ENCODE data around the gene PAMR1. TPM values are rescaled to one million over a fixed set of nuclear protein-coding genes. Genes with fewer than 3 reads are reported as not detected.

The PAMR1 gene
- total RNA-seq, 1 experiment from 2014 or later = not detected

DNA sequence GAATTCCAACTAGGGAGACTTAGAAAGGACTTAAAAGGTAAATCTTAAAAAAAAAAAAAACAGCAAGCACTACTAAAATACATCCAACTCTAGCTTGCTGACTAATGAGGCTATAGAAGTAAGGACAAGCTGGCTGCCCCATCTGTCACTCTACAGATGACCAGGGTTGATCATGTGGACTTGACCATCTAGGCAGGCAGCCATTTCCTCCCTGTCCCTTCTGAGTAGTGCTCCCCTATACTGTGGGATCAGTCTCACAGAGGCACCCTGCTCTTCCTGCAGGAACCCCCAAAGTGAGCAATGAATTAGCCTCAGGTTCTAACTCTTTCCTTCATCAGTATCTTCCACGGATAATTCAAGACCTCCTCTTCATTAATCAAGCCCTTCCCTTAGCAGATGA lies 118.4 kb downstream of the PAMR1 start:
- Mint-ChIP-seq H3K4me3 (ENCODE audit: low read depth, unreplicated experiment) (no peak overlapping the region), H3K9me3 (ENCODE audit: low read depth, unreplicated experiment) (no peaks in the 10 kb centered on the region), H3K27ac (ENCODE audit: unreplicated experiment) (no peak overlapping the region), H3K36me3 (ENCODE audit: insufficient read depth, unreplicated experiment) (no peaks in the 10 kb centered on the region), H3K4me1 (ENCODE audit: low read depth, unreplicated experiment) (peaks cover 8% of the 10 kb centered on the region), H3K27me3 (ENCODE audit: unreplicated experiment) (no peaks in the 10 kb centered on the region)
- intact Hi-C loops (cut with micrococcal nuclease; ENCODE audit: unreplicated experiment) = loop anchor here (10.0 kb wide), 1 partner anchor 322 kb away; no protein-coding TSS in a partner anchor
- no TSS peak for BruUV-seq (replicated peaks)
- CTCF ChIA-PET = no interaction called here
- DNase-seq = no peak
- TF ChIP-seq, protein P1, sequence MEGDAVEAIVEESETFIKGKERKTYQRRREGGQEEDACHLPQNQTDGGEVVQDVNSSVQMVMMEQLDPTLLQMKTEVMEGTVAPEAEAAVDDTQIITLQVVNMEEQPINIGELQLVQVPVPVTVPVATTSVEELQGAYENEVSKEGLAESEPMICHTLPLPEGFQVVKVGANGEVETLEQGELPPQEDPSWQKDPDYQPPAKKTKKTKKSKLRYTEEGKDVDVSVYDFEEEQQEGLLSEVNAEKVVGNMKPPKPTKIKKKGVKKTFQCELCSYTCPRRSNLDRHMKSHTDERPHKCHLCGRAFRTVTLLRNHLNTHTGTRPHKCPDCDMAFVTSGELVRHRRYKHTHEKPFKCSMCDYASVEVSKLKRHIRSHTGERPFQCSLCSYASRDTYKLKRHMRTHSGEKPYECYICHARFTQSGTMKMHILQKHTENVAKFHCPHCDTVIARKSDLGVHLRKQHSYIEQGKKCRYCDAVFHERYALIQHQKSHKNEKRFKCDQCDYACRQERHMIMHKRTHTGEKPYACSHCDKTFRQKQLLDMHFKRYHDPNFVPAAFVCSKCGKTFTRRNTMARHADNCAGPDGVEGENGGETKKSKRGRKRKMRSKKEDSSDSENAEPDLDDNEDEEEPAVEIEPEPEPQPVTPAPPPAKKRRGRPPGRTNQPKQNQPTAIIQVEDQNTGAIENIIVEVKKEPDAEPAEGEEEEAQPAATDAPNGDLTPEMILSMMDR (IDR thresholded peaks at IDR 0.05; ENCODE audit: unreplicated experiment) = no peak

DNA sequence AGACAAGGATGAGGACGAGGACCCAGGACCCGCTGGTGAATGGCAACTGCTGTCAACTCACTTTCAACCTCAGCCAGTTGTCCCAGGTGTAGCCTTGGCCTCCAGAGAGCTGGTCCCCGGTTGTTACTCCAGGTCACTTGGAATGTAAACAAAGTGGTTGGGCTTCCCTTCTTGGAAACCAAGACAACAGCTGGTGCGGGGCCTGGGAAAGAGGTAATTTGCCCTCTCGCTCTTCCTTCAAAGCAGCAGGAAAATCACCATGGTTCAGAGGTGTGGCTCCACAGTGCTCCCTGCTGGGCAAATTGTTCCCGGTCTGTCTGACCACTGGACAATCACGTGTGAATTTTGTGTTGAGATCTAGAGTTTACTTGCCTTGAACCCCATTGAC lies 121.0 kb downstream of the PAMR1 start:
- peaks cover 8% of the 10 kb centered on the region for H3K4me1 Mint-ChIP-seq (ENCODE audit: low read depth, unreplicated experiment)
- no peak overlapping the region for H3K27ac Mint-ChIP-seq (ENCODE audit: unreplicated experiment)
- intact Hi-C loops (cut with micrococcal nuclease; ENCODE audit: unreplicated experiment) = loop anchor here (10.0 kb wide), 1 partner anchor 320 kb away; no protein-coding TSS in a partner anchor
- DNase-seq = peak; percentile 74
- TF ChIP-seq, protein P1 (IDR thresholded peaks at IDR 0.05; ENCODE audit: unreplicated experiment) = peak; percentile 59
- H3K36me3 Mint-ChIP-seq (ENCODE audit: insufficient read depth, unreplicated experiment) = no peaks in the 10 kb centered on the region
- peaks cover 4% of the 10 kb centered on the region for H3K27me3 Mint-ChIP-seq (ENCODE audit: unreplicated experiment)
- no TSS peak for BruUV-seq (replicated peaks)
- no peaks in the 10 kb centered on the region for H3K9me3 Mint-ChIP-seq (ENCODE audit: low read depth, unreplicated experiment)
- peak overlapping the region; percentile 48 for H3K4me3 Mint-ChIP-seq (ENCODE audit: low read depth, unreplicated experiment)
- CTCF ChIA-PET = no interaction called here

DNA sequence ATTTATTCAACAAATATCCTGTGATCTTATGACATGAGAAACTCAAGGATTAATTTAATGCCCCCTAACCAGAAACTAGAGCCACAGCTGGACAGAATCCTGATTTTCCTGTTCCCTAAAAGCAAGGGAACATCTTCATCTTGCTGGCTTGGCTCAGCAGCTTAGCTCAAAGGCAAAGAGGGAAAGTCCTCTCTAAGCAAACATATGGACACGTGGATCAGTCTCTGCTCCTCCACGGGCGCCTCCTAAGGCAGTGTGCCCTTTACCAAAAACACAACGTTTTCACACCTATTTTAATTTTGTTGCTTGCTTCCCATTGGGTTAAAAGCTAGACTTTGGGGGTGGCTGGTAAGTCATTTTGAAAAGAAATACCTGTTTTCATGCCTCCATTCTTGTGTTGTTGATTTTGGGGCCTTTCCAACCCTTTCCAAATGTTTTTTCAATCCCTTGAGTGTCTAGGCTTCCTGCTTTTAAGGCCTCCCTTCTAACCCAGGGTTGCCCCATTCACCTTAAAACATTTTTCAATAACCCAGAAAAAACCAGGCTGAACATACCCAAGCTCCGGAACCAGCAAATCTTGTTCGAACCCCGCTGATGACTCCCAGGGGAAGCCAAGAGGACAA lies 121.5 kb downstream of the PAMR1 start:
- intact Hi-C loops (cut with micrococcal nuclease; ENCODE audit: unreplicated experiment) = loop anchor here (10.0 kb wide), 1 partner anchor 319 kb away; no protein-coding TSS in a partner anchor
- TF ChIP-seq, protein P1 (IDR thresholded peaks at IDR 0.05; ENCODE audit: unreplicated experiment) = no peak
- H3K27ac Mint-ChIP-seq (ENCODE audit: unreplicated experiment) = no peak overlapping the region
- H3K4me1 Mint-ChIP-seq (ENCODE audit: low read depth, unreplicated experiment) = peaks cover 8% of the 10 kb centered on the region
- CTCF ChIA-PET = interaction anchor here (0.7 kb wide), 1 partner anchor 409 kb away, joined by 5 read pairs; no protein-coding TSS in a partner anchor
- no peaks in the 10 kb centered on the region for H3K36me3 Mint-ChIP-seq (ENCODE audit: insufficient read depth, unreplicated experiment)
- DNase-seq = no peak
- H3K27me3 Mint-ChIP-seq (ENCODE audit: unreplicated experiment) = peaks cover 9% of the 10 kb centered on the region
- no peaks in the 10 kb centered on the region for H3K9me3 Mint-ChIP-seq (ENCODE audit: low read depth, unreplicated experiment)
- BruUV-seq (replicated peaks) = no TSS peak
- H3K4me3 Mint-ChIP-seq (ENCODE audit: low read depth, unreplicated experiment) = no peak overlapping the region

DNA sequence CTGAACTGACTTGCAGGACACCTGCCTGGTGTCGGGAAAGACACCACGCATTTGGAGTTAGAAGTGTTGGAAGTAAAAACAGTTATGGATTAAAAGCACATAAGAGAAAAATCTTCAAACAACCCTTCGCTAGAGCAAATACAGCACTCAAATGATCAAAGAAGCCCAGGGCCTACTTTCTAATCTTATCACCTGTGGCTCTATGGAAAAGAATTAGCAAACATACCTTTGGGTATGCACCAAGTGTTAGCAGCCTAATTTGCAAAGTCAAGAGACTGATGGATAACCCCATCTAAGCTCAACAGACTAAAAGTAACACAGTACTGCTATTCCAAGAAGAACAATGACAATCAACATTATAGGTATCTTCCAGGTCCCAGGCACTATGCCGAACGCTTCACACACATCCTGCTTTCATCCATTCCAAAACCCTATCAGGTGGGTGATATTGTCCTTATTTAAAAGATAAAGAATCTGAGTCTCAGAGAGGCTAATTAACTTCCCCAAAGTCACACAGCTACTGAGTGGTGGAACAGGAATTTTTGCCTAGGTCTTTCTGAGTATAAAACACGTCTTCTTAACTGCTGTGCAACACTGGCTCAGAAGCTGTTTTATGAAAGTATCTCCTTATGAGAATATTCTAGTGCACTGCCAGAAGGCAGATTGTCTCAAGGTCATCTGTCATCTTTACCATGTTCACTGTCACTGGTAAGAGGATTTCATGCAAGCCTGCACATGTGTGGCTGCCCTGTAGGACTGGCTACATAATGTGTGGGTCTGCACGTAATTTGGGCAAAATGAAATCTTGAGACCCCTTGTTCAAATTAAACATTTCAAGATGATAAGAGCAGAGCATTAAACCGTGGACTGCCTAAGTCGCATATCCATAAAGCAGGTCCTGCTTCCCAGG lies 122.4 kb downstream of the PAMR1 start:
- H3K9me3 Mint-ChIP-seq (ENCODE audit: low read depth, unreplicated experiment) = no peaks in the 10 kb centered on the region
- H3K27ac Mint-ChIP-seq (ENCODE audit: unreplicated experiment) = no peak overlapping the region
- BruUV-seq (replicated peaks) = no TSS peak
- CTCF ChIA-PET = interaction anchor here (0.7 kb wide), 1 partner anchor 409 kb away, joined by 5 read pairs; no protein-coding TSS in a partner anchor
- DNase-seq = no peak
- TF ChIP-seq, protein P1 (IDR thresholded peaks at IDR 0.05; ENCODE audit: unreplicated experiment) = no peak
- intact Hi-C loops (cut with micrococcal nuclease; ENCODE audit: unreplicated experiment) = loop anchor here (10.0 kb wide), 1 partner anchor 318 kb away; no protein-coding TSS in a partner anchor
- H3K36me3 Mint-ChIP-seq (ENCODE audit: insufficient read depth, unreplicated experiment) = no peaks in the 10 kb centered on the region
- H3K4me3 Mint-ChIP-seq (ENCODE audit: low read depth, unreplicated experiment) = no peak overlapping the region
- peaks cover 12% of the 10 kb centered on the region for H3K27me3 Mint-ChIP-seq (ENCODE audit: unreplicated experiment)
- peaks cover 8% of the 10 kb centered on the region for H3K4me1 Mint-ChIP-seq (ENCODE audit: low read depth, unreplicated experiment)

All from Calu3 (cell line).